GM13976 (cell line): ENCODE measurements around the gene C3orf22.
"Not testable (repeated sequence)": the region's sequence is repeated elsewhere in the genome, so short reads cannot be mapped to it uniquely, and the experiment has no call there.

Experiments used
- DNase-seq: peaks from one replicate; pipeline ENCODE4 v3.0.0; 2012; ENCODE audit warnings: low spot score
- CTCF ChIP-seq: IDR thresholded peaks from 2 replicates; pipeline ENCODE4 v1.5.1; 2012; ENCODE audit warnings: borderline replicate concordance, mild to moderate bottlenecking; ENCODE audit not compliant: insufficient read depth; ENCODE audit errors: extremely low read depth, missing control alignments, control extremely low read depth
- in situ Hi-C: fragments of 300-500 bp; cut with MboI; formaldehyde crosslinking; loops from one replicate; pipeline ENCODE4 v1.12.0; 2022; ENCODE audit warnings: low sequenced_read_pairs, mixed read lengths, inconsistent platforms; ENCODE audit not compliant: unreplicated experiment

C3orf22 gene

GRCh38 chr3:126535636-126536035 is 23.1 kb downstream of the C3orf22 start:
- no peak for TF ChIP-seq CTCF
- no peak for DNase-seq
- in situ Hi-C loops, result no loop called here

- in situ Hi-C loops, DNase-seq: not testable (repeated sequence)
These were observed 24.0 kb downstream of the C3orf22 start for GRCh38 chr3:126534716-126535115.

GRCh38 chr3:126533506-126533905 is 25.2 kb downstream of the C3orf22 start:
- TF ChIP-seq CTCF, result no peak
- DNase-seq, result no peak
- in situ Hi-C loops, result no loop called here

GRCh38 chr3:126531051-126531330 is 27.7 kb downstream of the C3orf22 start:
- TF ChIP-seq CTCF, result no peak
- no peak for DNase-seq
- in situ Hi-C loops, result no loop called here

- in situ Hi-C loops, result no loop called here
These were observed 28.3 kb downstream of the C3orf22 start for GRCh38 chr3:126530171-126531050.

GRCh38 chr3:126529585-126530170 is 29.1 kb downstream of the C3orf22 start:
- in situ Hi-C loops, result no loop called here
- DNase-seq, result no peak
- TF ChIP-seq CTCF, result no peak

More at GRCh38 chr3:126530171-126531050, 28.3 kb downstream of the C3orf22 start:
- no peak for TF ChIP-seq CTCF
- no peak for DNase-seq

GRCh38 chr3:126528800-126529541 is 29.8 kb downstream of the C3orf22 start:
- DNase-seq, result no peak
- no peak for TF ChIP-seq CTCF
- in situ Hi-C loops, result no loop called here
